NCI-H128 (cell line): ENCODE data around the gene ZEB2.

Experiments used
- DNase-seq: peaks from one replicate; lab custom pipeline; 2025; ENCODE audit not compliant: unreplicated experiment; lab: John Stamatoyannopoulos, UW

ZEB2 gene

GRCh38 chr2:144519934-144520731 is at the start of gene ZEB2:
TSS of gene ZEB2 (minus strand) at chr2:144520119. CDS start at chr2:144517350, 2,769 bp downstream.
- no peak for DNase-seq

- no peak for DNase-seq
Measured at GRCh38 chr2:144567745-144568144, 47.8 kb upstream of the ZEB2 start.

GRCh38 chr2:144566448-144566847 is 46.5 kb upstream of the ZEB2 start:
- DNase-seq = no peak

GRCh38 chr2:144560251-144560650 is 40.3 kb upstream of the ZEB2 start:
- no peak for DNase-seq

GRCh38 chr2:144559681-144560080 is 39.8 kb upstream of the ZEB2 start:
- DNase-seq = no peak

- no peak for DNase-seq
Measured at GRCh38 chr2:144559242-144559641, 39.3 kb upstream of the ZEB2 start.

- DNase-seq = no peak
Measured at GRCh38 chr2:144554492-144555210, 34.7 kb upstream of the ZEB2 start.

- DNase-seq = no peak
Measured at GRCh38 chr2:144553379-144553778, 33.5 kb upstream of the ZEB2 start.

GRCh38 chr2:144552821-144553220 is 32.9 kb upstream of the ZEB2 start:
- DNase-seq = no peak

GRCh38 chr2:144550911-144551310 is 31.0 kb upstream of the ZEB2 start:
- DNase-seq = no peak

- no peak for DNase-seq
Measured at GRCh38 chr2:144550084-144550483, 30.2 kb upstream of the ZEB2 start.

GRCh38 chr2:144548532-144549191 is 28.7 kb upstream of the ZEB2 start:
- no peak for DNase-seq

- DNase-seq = no peak
Measured at GRCh38 chr2:144548088-144548487, 28.2 kb upstream of the ZEB2 start.

GRCh38 chr2:144547494-144547893 is 27.6 kb upstream of the ZEB2 start:
- no peak for DNase-seq

GRCh38 chr2:144546933-144547332 is 27.0 kb upstream of the ZEB2 start:
- no peak for DNase-seq

- no peak for DNase-seq
Measured at GRCh38 chr2:144545787-144546186, 25.9 kb upstream of the ZEB2 start.

GRCh38 chr2:144544053-144544452 is 24.1 kb upstream of the ZEB2 start:
- DNase-seq = no peak

GRCh38 chr2:144541396-144541795 is 21.5 kb upstream of the ZEB2 start:
- DNase-seq = no peak

- no peak for DNase-seq
Measured at GRCh38 chr2:144539289-144539782, 19.4 kb upstream of the ZEB2 start.

- DNase-seq = no peak
Measured at GRCh38 chr2:144535300-144535699, 15.4 kb upstream of the ZEB2 start.

GRCh38 chr2:144533221-144533620 is 13.3 kb upstream of the ZEB2 start:
- DNase-seq = no peak

GRCh38 chr2:144530596-144530995 is 10.7 kb upstream of the ZEB2 start:
- DNase-seq = no peak
